Thyroid gland (tissue), 4 donors: ENCODE results near the gene HEXIM1.

Experiments used
- CTCF ChIP-seq, 6 experiments: fragments of 200-600 bp in 3 of 6; fragments of 450-650 bp in 3 of 6; sonication (generic) in 3 of 6; IDR thresholded peaks; one replicate each; pipeline ENCODE4 v1.5.1; 2016 to 2019; ENCODE audit warnings: antibody characterized with exemption in 6 of 6, mild to moderate bottlenecking in 2 of 6, inconsistent platforms in 1 of 6, moderate library complexity in 1 of 6
- POLR2A ChIP-seq, 2 donors: fragments of 450-650 bp; IDR thresholded peaks; one replicate each; pipeline ENCODE4 v1.6.1; 2017; ENCODE audit warnings: antibody characterized with exemption in 2 of 2, mild to moderate bottlenecking in 2 of 2, moderate library complexity in 1 of 2

- TF ChIP-seq POLR2A (IDR thresholded peaks at IDR 0.05) (no peak), CTCF (IDR thresholded peaks at IDR 0.05) (no peak)
Observed at GRCh38 chr17:45132320-45132571, 16.0 kb upstream of the HEXIM1 start, which contains the start of gene PLCD3.
